Activated T-helper 2 cell treated with anti-CD3 and anti-CD28 coated beads, Interferon-gamma antibody, Interleukin-2, Interleukin-4, amounts not matched to agents 10 μg/mL and 5 μg/mL and 100 μg/mL, durations not matched to agents 14 hours and 24 hours and 36 hours (primary cell): ENCODE results near the gene ST6GALNAC3. TPM values are rescaled to one million over a fixed set of nuclear protein-coding genes. Genes with fewer than 3 reads are reported as not detected.

Experiments used
- DNase-seq: peaks from one replicate; pipeline ENCODE4 v3.0.0; 2021; ENCODE audit warnings: low spot score
- H3K27ac Mint-ChIP-seq: one replicate; pipeline ENCODE4 v1.8.0; 2021; ENCODE audit warnings: mixed read lengths
- H3K27me3 Mint-ChIP-seq: one replicate; pipeline ENCODE4 v1.8.0; 2021; ENCODE audit warnings: low read depth, mixed read lengths
- H3K36me3 Mint-ChIP-seq: one replicate; pipeline ENCODE4 v1.8.0; 2021; ENCODE audit warnings: low read depth, mixed read lengths
- H3K4me1 Mint-ChIP-seq: one replicate; pipeline ENCODE4 v1.8.0; 2021; ENCODE audit warnings: low read depth, mixed read lengths
- H3K4me3 Mint-ChIP-seq: one replicate; pipeline ENCODE4 v1.8.0; 2021; ENCODE audit warnings: low read depth, mild to moderate bottlenecking, moderate library complexity, mixed read lengths
- H3K9me3 Mint-ChIP-seq: one replicate; pipeline ENCODE4 v1.8.0; 2021; ENCODE audit warnings: mixed read lengths
- intact Hi-C: fragments of 100-400 bp; cut with micrococcal nuclease; formaldehyde crosslinking; loops from one replicate; pipeline ENCODE4 v1.15.1; 2023
- total RNA-seq: library from RNA; stranded (reverse); gene quantifications from 2 replicates; pipeline ENCODE4 v1.2.3, GENCODE V29; 2022

ST6GALNAC3 gene
- total RNA-seq, 1 donor from 2014 or later, result not detected

DNA sequence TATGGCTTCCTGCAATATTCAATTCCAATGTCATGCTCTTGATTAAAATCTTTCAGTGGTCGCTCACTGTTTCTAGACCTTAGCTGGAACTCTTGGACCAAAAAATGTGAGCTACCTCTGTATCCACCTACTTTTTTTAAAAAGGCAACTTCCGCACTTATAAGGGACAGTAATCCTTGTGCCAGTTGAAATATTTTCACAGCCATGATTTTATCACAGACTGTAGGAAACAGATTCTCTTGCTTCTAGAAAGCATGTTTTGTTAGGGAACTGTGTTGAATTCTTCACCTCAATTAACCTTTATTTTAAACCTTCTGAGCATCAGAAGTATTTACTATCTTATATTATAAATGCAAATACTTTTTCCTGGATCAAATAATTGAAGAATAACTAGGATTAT, 496.7 kb downstream of the ST6GALNAC3 start:
- H3K27me3 Mint-ChIP-seq, result no peaks in the 10 kb centered on the region
- no peak overlapping the region for H3K27ac Mint-ChIP-seq
- no peak overlapping the region for H3K4me3 Mint-ChIP-seq

DNA sequence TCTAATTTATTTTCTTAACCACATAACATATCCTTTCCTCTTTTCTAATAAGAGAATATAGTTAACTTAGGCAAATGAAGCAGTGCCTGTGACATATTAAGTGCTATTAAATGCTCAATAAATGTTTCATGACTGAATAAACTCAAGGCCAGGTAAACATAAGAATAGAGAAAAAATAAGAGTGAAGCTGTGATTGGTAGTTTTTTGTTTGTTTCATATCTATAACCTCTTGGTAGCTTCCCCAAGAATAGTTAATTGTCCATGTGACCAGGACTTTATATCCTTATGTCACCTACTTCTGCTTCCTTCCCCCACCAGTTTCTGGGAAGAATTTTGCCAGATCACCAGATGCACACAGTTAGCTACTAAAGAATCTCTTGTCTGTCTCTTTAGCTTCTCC, 497.7 kb downstream of the ST6GALNAC3 start:
- H3K4me1 Mint-ChIP-seq, result no peaks in the 10 kb centered on the region
- H3K27me3 Mint-ChIP-seq, result no peaks in the 10 kb centered on the region
- no peak overlapping the region for H3K4me3 Mint-ChIP-seq
- intact Hi-C loops, result no loop called here
- H3K27ac Mint-ChIP-seq, result no peak overlapping the region
- no peak for DNase-seq
- no peaks in the 10 kb centered on the region for H3K9me3 Mint-ChIP-seq
- no peaks in the 10 kb centered on the region for H3K36me3 Mint-ChIP-seq

More for the DNA sequence above, 496.7 kb downstream of the ST6GALNAC3 start:
- no peak for DNase-seq
- Mint-ChIP-seq H3K9me3 (no peaks in the 10 kb centered on the region), H3K4me1 (no peaks in the 10 kb centered on the region), H3K36me3 (no peaks in the 10 kb centered on the region)
- intact Hi-C loops, result no loop called here

DNA sequence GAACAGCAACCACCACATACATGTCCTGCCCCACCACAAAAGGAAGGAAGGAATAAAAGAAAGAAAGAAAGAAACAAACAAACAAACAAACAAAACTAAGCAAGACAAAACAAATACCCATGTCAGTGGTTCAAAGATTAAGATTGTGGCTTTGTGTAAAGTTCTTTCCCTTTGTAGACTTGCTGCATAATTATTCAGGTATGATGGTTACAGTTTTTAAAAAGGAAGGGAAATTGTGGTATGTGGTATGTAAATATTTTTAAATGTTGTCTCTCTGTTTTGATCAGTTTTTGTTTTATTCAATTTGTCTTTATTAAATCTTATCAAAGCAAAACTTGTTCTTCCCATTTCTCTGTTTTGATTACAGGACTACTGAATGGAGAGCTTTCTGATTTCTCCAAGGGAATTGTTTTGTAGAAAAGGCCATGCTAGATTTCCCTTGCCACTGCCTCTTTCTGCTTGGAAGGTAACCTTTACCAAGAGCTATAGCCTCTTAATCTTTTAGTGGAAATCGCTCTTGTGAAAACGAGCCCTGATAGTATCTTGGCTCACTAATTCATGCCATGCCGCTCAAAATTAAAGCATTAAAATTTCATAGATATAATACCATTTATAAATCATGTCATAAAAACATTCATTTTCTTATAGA, 502.5 kb downstream of the ST6GALNAC3 start:
- intact Hi-C loops, result no loop called here
- no peak for DNase-seq
- H3K36me3 Mint-ChIP-seq, result no peaks in the 10 kb centered on the region

GRCh38 chr1:76577525-76578185, 503.1 kb downstream of the ST6GALNAC3 start:
- no peak for DNase-seq
- intact Hi-C loops, result no loop called here
- Mint-ChIP-seq H3K9me3 (no peaks in the 10 kb centered on the region), H3K4me1 (no peaks in the 10 kb centered on the region), H3K27me3 (no peaks in the 10 kb centered on the region), H3K4me3 (no peak overlapping the region), H3K36me3 (no peaks in the 10 kb centered on the region), H3K27ac (no peak overlapping the region)

More for the DNA sequence above, 502.5 kb downstream of the ST6GALNAC3 start:
- H3K4me3 Mint-ChIP-seq, result no peak overlapping the region
- H3K9me3 Mint-ChIP-seq, result no peaks in the 10 kb centered on the region
- no peaks in the 10 kb centered on the region for H3K27me3 Mint-ChIP-seq
- H3K27ac Mint-ChIP-seq, result no peak overlapping the region
- H3K4me1 Mint-ChIP-seq, result no peaks in the 10 kb centered on the region

DNA sequence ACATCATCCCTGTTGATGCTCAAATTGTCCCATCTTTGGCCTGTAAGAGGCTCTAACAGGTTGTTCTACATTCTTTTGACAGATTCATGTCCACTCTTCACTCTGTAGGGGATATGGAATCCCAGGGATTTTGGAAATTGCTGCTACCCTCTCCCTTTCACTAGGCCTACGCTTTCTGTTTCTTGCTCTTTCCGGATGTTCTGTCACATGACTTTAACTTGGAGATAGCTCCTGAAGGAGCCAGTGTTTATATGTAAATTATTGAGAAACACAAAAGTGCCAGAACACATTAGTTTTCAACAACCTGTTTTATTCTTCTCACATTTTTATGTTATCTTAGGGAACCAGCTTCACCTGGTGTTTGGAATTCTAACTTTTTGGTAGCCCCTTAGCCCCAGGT, 505.7 kb downstream of the ST6GALNAC3 start:
- Mint-ChIP-seq H3K27ac (no peak overlapping the region), H3K4me1 (no peaks in the 10 kb centered on the region), H3K36me3 (no peaks in the 10 kb centered on the region), H3K27me3 (no peaks in the 10 kb centered on the region), H3K9me3 (no peaks in the 10 kb centered on the region), H3K4me3 (no peak overlapping the region)
- intact Hi-C loops, result no loop called here
- no peak for DNase-seq

DNA sequence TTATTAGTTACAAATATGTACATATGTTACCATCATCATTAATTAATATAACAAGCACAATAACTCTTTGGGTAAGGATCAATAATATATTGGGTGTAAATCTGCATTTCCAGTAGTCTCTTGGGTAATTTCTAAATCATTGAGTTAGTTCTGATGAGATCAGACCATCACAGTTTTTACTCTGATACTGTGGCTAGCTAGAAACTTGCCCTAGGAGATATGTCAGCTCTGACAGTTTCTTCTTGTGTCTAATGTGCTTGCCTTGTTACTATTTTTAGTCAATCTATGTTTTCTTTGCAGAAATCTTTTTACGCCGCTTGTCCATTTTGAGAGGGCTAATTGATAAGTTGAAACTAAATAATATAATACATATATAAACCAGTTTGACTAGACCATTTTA, 507.2 kb downstream of the ST6GALNAC3 start:
- Mint-ChIP-seq H3K4me3 (no peak overlapping the region), H3K4me1 (no peaks in the 10 kb centered on the region), H3K27ac (no peak overlapping the region), H3K9me3 (no peaks in the 10 kb centered on the region), H3K36me3 (no peaks in the 10 kb centered on the region), H3K27me3 (no peaks in the 10 kb centered on the region)
- no peak for DNase-seq
- intact Hi-C loops, result no loop called here

- H3K36me3 Mint-ChIP-seq, result no peaks in the 10 kb centered on the region
- no peak for DNase-seq
- H3K9me3 Mint-ChIP-seq, result no peaks in the 10 kb centered on the region
- H3K27ac Mint-ChIP-seq, result no peak overlapping the region
- no peak overlapping the region for H3K4me3 Mint-ChIP-seq
- H3K4me1 Mint-ChIP-seq, result no peaks in the 10 kb centered on the region
- no peaks in the 10 kb centered on the region for H3K27me3 Mint-ChIP-seq
- intact Hi-C loops, result no loop called here
Observed at GRCh38 chr1:76583235-76583868, 508.8 kb downstream of the ST6GALNAC3 start.

DNA sequence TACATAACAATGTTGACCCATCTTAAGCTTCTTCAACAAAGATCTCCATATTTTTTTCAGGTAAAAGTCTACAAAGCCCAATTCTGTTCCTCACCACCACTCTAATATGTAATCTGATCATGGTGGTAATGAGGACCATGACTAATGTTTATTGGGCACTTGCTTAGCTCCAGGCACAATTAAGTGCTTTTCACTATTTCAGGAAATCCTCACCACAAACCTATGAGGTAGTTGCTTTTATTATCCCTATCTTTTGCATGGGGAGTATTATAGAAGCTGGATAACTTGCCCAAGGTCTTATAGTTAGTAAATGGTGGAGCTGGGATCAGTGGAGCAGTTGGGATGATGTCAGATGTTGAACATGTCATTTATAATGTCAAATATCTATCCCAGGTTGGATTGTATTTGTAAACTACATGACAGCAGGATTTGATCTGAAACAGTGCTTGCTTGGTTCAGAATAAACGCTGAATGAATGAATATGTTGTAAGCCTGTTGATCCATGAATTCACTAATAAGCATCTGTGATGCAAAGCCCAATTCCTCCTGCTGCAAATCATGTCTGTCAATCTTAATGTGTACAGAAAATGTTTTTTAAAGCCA, 509.4 kb downstream of the ST6GALNAC3 start:
- H3K4me1 Mint-ChIP-seq, result peaks cover 1% of the 10 kb centered on the region
- H3K27ac Mint-ChIP-seq, result no peak overlapping the region
- no peaks in the 10 kb centered on the region for H3K36me3 Mint-ChIP-seq
- H3K9me3 Mint-ChIP-seq, result no peaks in the 10 kb centered on the region
- no peak overlapping the region for H3K4me3 Mint-ChIP-seq
- intact Hi-C loops, result no loop called here
- no peak for DNase-seq
- H3K27me3 Mint-ChIP-seq, result no peaks in the 10 kb centered on the region

GRCh38 chr1:76585980-76586674, 511.6 kb downstream of the ST6GALNAC3 start:
- Mint-ChIP-seq H3K4me1 (peaks cover 1% of the 10 kb centered on the region), H3K9me3 (no peaks in the 10 kb centered on the region), H3K27ac (no peak overlapping the region), H3K36me3 (no peaks in the 10 kb centered on the region), H3K4me3 (no peak overlapping the region), H3K27me3 (no peaks in the 10 kb centered on the region)
- no peak for DNase-seq
- intact Hi-C loops, result no loop called here

DNA sequence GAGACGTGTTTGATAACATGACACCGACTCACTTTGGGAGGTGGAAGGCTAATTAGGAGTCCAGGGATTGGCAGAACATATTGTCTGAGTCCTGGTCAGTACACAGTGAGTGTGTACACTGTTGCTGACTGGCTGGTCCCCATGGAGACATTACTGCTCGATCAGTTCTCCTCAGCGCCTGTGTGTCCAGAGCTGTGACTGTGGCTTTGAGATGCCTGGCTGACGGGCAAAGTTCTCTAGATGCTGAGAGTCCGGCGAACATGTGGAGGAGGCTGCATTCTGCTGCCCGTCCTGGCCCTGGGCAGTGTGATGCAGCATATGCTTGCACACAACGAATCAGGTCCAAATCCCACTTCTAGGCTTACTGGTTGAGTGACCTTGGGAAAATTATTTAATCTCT, 512.7 kb downstream of the ST6GALNAC3 start:
- Mint-ChIP-seq H3K4me1 (peaks cover 1% of the 10 kb centered on the region), H3K4me3 (no peak overlapping the region), H3K27me3 (no peaks in the 10 kb centered on the region), H3K27ac (no peak overlapping the region), H3K36me3 (no peaks in the 10 kb centered on the region), H3K9me3 (no peaks in the 10 kb centered on the region)
- no peak for DNase-seq
- intact Hi-C loops, result no loop called here

DNA sequence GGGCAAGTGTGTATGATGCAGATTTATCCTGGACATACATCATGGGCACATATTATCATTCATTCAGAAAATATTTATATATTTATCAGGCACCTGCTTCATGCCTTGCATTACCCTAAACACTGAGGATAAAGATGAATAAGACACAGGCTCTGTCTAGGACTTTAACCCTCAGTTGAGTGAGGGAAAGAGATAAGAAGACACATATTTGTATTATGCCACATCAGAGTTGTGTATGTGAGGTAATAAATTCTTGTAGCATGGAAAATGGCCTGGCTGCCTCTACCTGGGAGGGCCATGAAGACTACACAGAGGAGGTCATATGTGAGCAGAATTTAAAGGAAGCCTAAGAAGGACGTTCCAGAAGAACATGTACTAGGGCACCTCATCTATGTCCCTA, 516.9 kb downstream of the ST6GALNAC3 start:
- Mint-ChIP-seq H3K4me3 (no peak overlapping the region), H3K4me1 (peaks cover 1% of the 10 kb centered on the region), H3K27ac (no peak overlapping the region), H3K27me3 (no peaks in the 10 kb centered on the region), H3K36me3 (no peaks in the 10 kb centered on the region), H3K9me3 (no peaks in the 10 kb centered on the region)
- intact Hi-C loops, result no loop called here
- no peak for DNase-seq

DNA sequence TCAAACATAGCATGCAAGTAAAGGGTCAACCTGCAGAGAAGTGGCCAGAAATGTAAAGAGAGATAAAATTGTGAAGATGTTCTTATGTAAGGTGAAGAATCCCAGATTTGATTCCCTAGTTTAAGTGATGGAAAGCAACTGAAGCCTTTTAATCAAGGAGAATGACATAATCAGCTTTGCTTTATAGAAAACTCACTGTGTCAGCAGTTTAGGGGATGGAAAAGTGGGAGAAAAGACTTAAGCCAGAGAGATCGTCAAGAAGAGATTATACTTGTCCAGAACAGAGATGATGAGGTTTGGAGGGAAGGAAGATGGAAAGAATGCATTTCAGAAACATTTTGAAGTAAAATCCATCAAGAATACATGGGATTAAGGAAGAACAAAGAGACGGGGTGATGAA, 517.4 kb downstream of the ST6GALNAC3 start:
- no peaks in the 10 kb centered on the region for H3K36me3 Mint-ChIP-seq
- H3K27me3 Mint-ChIP-seq, result no peaks in the 10 kb centered on the region
- no peak for DNase-seq
- no peak overlapping the region for H3K4me3 Mint-ChIP-seq
- H3K9me3 Mint-ChIP-seq, result no peaks in the 10 kb centered on the region
- no peak overlapping the region for H3K27ac Mint-ChIP-seq
- intact Hi-C loops, result no loop called here
- peaks cover 1% of the 10 kb centered on the region for H3K4me1 Mint-ChIP-seq
